Esophagus (tissue), 2 donors: ENCODE data around the gene KDM6A. TPM values are rescaled to one million over a fixed set of nuclear protein-coding genes. Genes with fewer than 3 reads are reported as not detected.
A peak's percentile ranks its signal among the peaks of the same experiment; 100 is the strongest.
"Not testable (repeated sequence)": the region's sequence is repeated elsewhere in the genome, so short reads cannot be mapped to it uniquely, and the experiment has no call there.

Source experiments
- H3K27ac ChIP-seq, 2 donors: one replicate each; pipeline ENCODE4 v1.5.1; 2013; ENCODE audit warnings: low read depth in 2 of 2, mild to moderate bottlenecking in 2 of 2, inconsistent platforms in 1 of 2, low read length in 1 of 2, moderate library complexity in 1 of 2
- H3K27me3 ChIP-seq, 2 donors: one replicate each; pipeline ENCODE4 v1.6.1; 2013; ENCODE audit warnings: low read length in 2 of 2, control low read depth in 1 of 2, mild to moderate bottlenecking in 1 of 2; ENCODE audit not compliant: insufficient read depth in 2 of 2, control insufficient read depth in 1 of 2
- H3K36me3 ChIP-seq, 2 donors: one replicate each; pipeline ENCODE4 v1.6.1; 2013; ENCODE audit warnings: low read length in 1 of 2; ENCODE audit not compliant: control insufficient read depth in 2 of 2, insufficient read depth in 2 of 2
- H3K4me1 ChIP-seq, 2 donors: one replicate each; pipeline ENCODE4 v1.6.1; 2013; ENCODE audit warnings: low read length in 1 of 2; ENCODE audit not compliant: control insufficient read depth in 2 of 2, insufficient read depth in 2 of 2
- H3K4me3 ChIP-seq, 2 donors: one replicate each; pipeline ENCODE4 v1.5.1; 2013; ENCODE audit warnings: low read length in 2 of 2, mild to moderate bottlenecking in 2 of 2, low read depth in 1 of 2, moderate library complexity in 1 of 2
- H3K9me3 ChIP-seq, 2 donors: one replicate each; pipeline ENCODE4 v1.6.1; 2013; ENCODE audit warnings: mild to moderate bottlenecking in 2 of 2, low read depth in 1 of 2, low read length in 1 of 2, moderate library complexity in 1 of 2; ENCODE audit not compliant: control insufficient read depth in 2 of 2, insufficient read depth in 1 of 2
- WGBS, 2 donors: extraction: QIAGEN DNeasy Blood & Tissue Kit; methylation state at CpG; one replicate each; pipeline ENCODE4 v1.1.7; 2013; 5-methylcytosine and 5-hydroxymethylcytosine counted together
- polyA plus RNA-seq, 2 donors: library from polyadenylated mRNA; stranded (reverse); fragments of 200-250 nt; gene quantifications; one replicate each; pipeline ENCODE4 v1.2.3, GENCODE V29; 2013
- donor health status: healthy with polysubstance abuse.
- donor health status: Bipolar disorder and iron deficiency.

Gene KDM6A
- polyA plus RNA-seq, 2 donors = 7.2 to 13.5 TPM

DNA sequence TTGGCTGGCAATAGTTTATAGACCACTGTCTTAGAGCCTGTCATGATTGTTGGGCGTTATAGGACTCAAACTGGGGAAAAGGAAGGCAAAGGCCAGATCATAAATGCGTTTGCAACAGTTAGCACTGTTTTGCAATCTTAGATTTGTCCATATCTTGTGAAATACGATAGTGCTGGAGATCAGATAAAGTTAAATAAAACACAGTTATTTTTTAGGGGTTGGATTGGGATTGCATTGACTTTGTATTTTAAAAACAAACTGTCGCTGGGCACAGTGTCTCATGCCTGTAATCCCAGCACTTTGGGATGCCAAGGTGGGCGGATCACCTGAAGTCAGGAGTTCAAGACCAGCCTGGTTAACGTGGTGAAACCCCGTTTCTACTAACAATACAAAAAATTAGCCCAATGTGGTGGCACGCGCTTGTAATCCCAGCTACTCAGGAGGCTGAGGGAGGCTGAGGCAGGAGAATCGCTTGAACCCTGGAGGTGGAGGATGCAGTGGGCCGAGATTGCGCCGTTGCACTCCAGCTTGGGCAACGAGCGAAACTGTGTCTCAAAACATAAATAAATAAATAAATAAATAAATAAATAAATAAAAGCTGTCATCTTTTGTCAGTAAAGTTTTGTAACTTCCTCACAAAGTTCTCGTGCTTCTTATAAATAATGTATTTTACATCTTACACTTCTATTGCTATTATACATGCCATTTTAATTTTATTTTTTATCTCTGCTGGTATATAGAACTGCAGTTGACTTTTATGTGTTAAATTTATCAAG is 117.2 kb downstream of the KDM6A start:
- no peaks in the 10 kb centered on the region for H3K9me3 ChIP-seq
- 95 to 96% methylated on average over 16 of the region's 16 CpGs for WGBS, 2 donors
- no peaks in the 10 kb centered on the region for H3K27me3 ChIP-seq

GRCh38 chrX:44992775-44993174 is 119.8 kb downstream of the KDM6A start:
- 94 to 98% methylated on average over 2 of the region's 2 CpGs for WGBS, 2 donors
- Histone ChIP-seq H3K9me3 (no peaks in the 10 kb centered on the region), H3K27me3 (no peaks in the 10 kb centered on the region), H3K4me3 (no peak overlapping the region), H3K36me3 (no peaks in the 10 kb centered on the region), H3K4me1 (peaks cover 0 to 9% of the 10 kb centered on the region in 2 donors), H3K27ac (no peak overlapping the region)

More for the DNA sequence above, 117.2 kb downstream of the KDM6A start:
- H3K4me3 ChIP-seq = no peak overlapping the region
- no peaks in the 10 kb centered on the region for H3K36me3 ChIP-seq
- H3K4me1 ChIP-seq = no peaks in the 10 kb centered on the region
- no peak overlapping the region for H3K27ac ChIP-seq

- H3K27ac ChIP-seq = no peak overlapping the region
- no peaks in the 10 kb centered on the region for H3K9me3 ChIP-seq
- H3K27me3 ChIP-seq = no peaks in the 10 kb centered on the region
- 91 to 94% methylated on average over 2 of the region's 2 CpGs for WGBS, 2 donors
- no peak overlapping the region for H3K4me3 ChIP-seq
- no peaks in the 10 kb centered on the region for H3K36me3 ChIP-seq
- H3K4me1 ChIP-seq = peaks cover 0 to 9% of the 10 kb centered on the region in 2 donors
Measured at GRCh38 chrX:44996277-44996676, 123.3 kb downstream of the KDM6A start.

- no peaks in the 10 kb centered on the region for H3K36me3 ChIP-seq
- no peak overlapping the region for H3K27ac ChIP-seq
- no peak overlapping the region for H3K4me3 ChIP-seq
- H3K9me3 ChIP-seq = no peaks in the 10 kb centered on the region
- WGBS, 2 donors = 80 to 87% methylated on average over 10 of the region's 10 CpGs
- no peaks in the 10 kb centered on the region for H3K27me3 ChIP-seq
- H3K4me1 ChIP-seq = peaks cover 0 to 9% of the 10 kb centered on the region in 2 donors
Measured at GRCh38 chrX:44997282-44997812, 124.4 kb downstream of the KDM6A start.

DNA sequence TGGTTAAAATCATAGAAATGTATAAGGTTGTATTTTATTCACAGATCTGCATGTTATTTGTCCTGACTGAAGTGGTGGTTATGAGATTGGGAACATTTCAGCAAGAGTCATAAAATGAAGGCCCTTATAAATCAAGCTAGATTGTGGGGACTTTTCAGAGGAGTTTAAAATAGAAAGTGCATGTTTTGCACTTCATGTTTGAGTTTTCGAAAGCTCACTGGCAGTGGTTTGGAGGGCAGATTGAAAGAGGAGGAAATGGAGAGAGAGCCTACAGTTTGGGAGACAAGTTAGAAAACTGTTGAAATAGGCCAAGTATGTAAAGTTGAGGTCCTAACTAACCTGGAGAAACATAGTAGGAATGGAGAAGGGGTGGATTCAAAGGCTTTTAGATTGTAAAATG is 124.9 kb downstream of the KDM6A start:
- Histone ChIP-seq H3K27me3 (no peaks in the 10 kb centered on the region), H3K36me3 (no peaks in the 10 kb centered on the region), H3K4me1 (peaks cover 0 to 9% of the 10 kb centered on the region in 2 donors), H3K4me3 (no peak overlapping the region), H3K9me3 (no peaks in the 10 kb centered on the region), H3K27ac (no peak overlapping the region)
- WGBS, 2 donors = 58 to 61% methylated on average over 1 of the region's 1 CpG

DNA sequence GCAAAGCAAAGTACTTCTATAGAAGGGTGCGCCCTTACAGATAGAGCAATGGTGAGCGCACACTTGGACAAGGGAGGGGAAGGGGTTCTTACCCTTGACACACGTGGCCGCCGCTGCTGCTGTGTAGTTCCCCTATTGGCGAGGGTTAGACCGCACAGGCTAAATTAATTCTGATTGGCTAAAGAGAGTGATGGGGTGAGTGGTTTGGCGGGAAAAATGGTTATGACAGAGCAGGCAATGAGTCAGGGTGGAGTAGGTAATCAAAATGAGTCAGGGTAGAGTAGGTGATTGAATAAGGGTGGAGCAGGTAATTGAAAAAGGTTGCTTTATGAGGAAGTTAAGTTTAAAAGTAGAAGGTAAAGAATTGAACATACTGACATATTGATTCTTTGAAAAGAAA is 126.2 kb downstream of the KDM6A start:
- not testable (repeated sequence) for H3K9me3 ChIP-seq, H3K4me1 ChIP-seq, H3K27ac ChIP-seq, H3K36me3 ChIP-seq, H3K27me3 ChIP-seq, H3K4me3 ChIP-seq
- 90 to 91% methylated on average over 8 of the region's 8 CpGs for WGBS, 2 donors

DNA sequence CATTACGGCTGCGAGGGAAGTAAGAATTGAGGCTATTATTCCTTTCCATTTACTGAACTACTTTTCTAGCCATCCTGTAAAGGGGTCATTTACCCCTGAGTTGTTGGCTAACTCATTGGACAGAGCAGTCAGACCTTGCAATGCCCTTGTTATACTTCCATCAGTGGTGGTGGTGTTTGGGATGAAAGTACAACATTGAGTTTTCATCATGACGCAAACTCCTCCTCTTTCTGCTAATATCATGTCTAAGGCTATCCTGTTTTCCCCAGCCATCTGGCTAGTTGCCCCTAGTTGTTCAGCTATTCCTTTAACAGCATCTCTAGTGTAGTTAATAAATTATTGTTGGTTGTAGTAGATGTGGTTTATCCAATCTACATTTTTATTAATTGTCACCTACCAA is 126.9 kb downstream of the KDM6A start:
- H3K27me3 ChIP-seq, H3K4me1 ChIP-seq, H3K9me3 ChIP-seq, H3K4me3 ChIP-seq, H3K36me3 ChIP-seq: not testable (repeated sequence)
- 91 to 96% methylated on average over 3 of the region's 3 CpGs for WGBS, 2 donors
- H3K27ac ChIP-seq = peak overlapping the region in 1 of 2 donors; percentile 22

GRCh38 chrX:45001048-45001447 is 128.1 kb downstream of the KDM6A start:
- H3K36me3 ChIP-seq = no peaks in the 10 kb centered on the region
- no peaks in the 10 kb centered on the region for H3K9me3 ChIP-seq
- no peak overlapping the region for H3K27ac ChIP-seq
- no peaks in the 10 kb centered on the region for H3K27me3 ChIP-seq
- 44 to 51% methylated on average over 4 of the region's 4 CpGs for WGBS, 2 donors
- H3K4me1 ChIP-seq = peaks cover 0 to 7% of the 10 kb centered on the region in 2 donors
- no peak overlapping the region for H3K4me3 ChIP-seq

DNA sequence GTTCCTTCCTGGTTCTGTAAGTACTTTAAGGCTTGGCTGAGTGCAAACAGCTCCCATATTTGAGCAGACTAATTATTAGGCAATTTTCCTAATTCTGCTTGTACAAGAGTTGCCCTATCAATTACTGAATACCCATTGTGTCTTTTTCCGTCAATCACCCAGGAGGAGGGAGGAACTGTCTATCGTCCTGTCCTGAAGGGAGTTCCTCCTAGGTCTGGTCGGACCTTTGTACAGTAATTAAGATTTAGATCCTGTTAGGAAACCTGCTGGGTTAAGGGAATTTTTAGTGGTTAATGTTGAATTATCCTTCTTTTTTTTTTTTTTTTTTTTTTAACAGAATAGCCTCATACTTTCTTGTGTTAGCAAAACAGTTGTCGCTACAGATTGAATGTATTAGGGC is 130.1 kb downstream of the KDM6A start:
- Histone ChIP-seq H3K4me3 (no peak overlapping the region), H3K27ac (no peak overlapping the region), H3K27me3 (no peaks in the 10 kb centered on the region), H3K4me1 (no peaks in the 10 kb centered on the region), H3K36me3 (no peaks in the 10 kb centered on the region), H3K9me3 (no peaks in the 10 kb centered on the region)
- WGBS, 2 donors = 77 to 79% methylated on average over 4 of the region's 4 CpGs
